ENCODE measurements around the gene ANOS1.
"Not testable (repeated sequence)": the region's sequence is repeated elsewhere in the genome, so short reads cannot be mapped to it uniquely, and the experiment has no call there.

Gene ANOS1, protein sequence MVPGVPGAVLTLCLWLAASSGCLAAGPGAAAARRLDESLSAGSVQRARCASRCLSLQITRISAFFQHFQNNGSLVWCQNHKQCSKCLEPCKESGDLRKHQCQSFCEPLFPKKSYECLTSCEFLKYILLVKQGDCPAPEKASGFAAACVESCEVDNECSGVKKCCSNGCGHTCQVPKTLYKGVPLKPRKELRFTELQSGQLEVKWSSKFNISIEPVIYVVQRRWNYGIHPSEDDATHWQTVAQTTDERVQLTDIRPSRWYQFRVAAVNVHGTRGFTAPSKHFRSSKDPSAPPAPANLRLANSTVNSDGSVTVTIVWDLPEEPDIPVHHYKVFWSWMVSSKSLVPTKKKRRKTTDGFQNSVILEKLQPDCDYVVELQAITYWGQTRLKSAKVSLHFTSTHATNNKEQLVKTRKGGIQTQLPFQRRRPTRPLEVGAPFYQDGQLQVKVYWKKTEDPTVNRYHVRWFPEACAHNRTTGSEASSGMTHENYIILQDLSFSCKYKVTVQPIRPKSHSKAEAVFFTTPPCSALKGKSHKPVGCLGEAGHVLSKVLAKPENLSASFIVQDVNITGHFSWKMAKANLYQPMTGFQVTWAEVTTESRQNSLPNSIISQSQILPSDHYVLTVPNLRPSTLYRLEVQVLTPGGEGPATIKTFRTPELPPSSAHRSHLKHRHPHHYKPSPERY

DNA sequence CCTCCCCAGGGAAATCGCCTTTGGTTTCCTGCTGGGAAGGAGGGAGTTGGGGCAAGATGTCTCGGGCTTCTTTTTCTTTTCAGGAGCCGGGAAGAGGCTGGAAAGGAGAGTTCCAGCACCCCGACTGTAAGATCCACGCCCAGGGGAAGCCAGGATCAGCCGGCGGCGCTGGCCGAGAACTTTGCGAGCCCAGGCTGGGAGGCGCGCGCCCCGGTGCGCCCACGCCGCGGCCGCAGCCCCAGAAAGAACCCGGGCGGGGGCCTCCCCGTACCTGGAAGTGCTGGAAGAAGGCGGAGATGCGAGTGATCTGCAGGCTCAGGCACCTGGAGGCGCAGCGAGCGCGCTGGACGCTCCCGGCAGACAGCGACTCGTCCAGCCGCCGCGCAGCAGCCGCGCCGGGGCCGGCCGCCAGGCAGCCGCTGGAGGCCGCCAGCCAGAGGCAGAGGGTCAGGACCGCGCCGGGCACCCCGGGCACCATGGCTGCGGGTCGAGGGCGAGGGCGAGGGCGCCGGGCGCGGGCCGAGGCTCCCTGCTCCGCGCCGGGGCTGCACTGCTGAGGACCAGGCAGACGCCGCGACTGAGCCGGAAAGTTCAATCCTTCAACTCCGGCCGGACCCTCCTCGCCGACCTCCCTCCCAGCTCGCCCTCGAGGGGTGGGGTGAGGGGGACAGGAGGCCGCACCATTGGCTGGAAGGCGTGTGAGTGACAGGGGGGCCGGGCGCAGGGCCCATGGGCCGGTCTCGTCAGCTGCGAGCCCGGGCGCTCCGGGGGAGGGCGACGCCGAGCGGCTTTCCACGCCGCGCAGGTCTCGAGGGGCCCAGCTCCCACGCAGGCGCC lies at the start of gene ANOS1:
Gene ANOS1, minus strand, starts transcription at position 579 of the 837 bp plus-strand sequence. Its CDS starts 101 bp downstream, at position 478.
- DNase-seq = peak; percentile 89

DNA sequence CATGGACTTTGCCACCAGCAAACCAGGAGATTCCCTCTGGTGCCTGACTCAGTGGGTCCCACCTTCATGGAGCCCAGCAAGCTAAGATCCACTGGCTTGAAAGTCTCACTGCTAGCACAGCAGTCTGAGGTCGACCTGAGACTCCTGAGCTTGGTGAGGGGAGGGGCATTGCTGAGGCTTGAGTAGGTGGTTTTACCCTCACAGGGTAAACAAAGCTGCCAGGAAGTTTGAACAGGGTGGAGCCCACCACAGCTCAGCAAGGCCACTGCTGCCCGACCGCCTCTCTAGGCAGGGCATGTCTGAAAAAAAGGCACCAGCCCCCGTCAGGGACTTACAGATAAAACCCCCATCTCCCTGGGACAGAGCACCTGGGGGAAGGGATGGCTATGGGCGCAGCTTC lies 41.2 kb upstream of the ANOS1 start:
- DNase-seq = no peak

DNA sequence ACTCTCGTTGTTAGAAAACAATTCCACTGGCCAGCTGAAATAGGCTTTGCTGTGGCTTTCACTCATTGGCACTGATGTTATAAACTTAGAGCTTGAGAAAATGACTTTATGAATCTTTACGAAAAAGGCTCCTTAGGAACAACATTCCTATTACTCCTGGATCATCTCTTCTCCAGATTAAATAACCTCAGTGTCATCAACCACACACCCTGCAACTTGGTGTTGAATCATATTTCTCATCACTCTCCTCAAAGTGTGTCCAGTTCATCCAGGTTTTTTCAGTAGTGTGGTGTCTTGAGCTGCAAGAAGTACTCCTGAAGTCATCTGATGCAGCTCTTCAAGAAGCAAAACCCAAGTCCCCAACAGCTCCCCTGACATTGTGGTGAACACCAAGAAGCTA lies 28.1 kb upstream of the ANOS1 start:
- DNase-seq = no peak

DNA sequence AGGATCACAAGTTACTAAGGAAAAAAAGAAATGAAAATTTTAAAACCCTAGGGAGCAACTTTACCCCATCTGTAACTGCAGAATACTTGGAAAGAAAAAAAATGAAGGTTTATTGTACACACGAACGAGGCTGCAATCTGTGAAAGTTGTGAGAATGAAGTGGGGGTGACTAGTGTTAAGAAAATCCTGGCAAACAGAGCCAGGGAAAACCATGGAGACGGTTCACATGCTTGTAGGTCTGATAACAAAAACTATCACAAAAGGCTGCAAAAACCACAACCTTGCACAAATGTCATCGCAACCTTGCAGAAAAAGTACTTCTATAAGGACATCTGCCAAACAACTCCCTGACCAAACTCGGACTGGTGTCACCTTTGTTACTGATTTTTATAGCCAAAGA lies 26.8 kb upstream of the ANOS1 start:
- not testable (repeated sequence) for DNase-seq

DNA sequence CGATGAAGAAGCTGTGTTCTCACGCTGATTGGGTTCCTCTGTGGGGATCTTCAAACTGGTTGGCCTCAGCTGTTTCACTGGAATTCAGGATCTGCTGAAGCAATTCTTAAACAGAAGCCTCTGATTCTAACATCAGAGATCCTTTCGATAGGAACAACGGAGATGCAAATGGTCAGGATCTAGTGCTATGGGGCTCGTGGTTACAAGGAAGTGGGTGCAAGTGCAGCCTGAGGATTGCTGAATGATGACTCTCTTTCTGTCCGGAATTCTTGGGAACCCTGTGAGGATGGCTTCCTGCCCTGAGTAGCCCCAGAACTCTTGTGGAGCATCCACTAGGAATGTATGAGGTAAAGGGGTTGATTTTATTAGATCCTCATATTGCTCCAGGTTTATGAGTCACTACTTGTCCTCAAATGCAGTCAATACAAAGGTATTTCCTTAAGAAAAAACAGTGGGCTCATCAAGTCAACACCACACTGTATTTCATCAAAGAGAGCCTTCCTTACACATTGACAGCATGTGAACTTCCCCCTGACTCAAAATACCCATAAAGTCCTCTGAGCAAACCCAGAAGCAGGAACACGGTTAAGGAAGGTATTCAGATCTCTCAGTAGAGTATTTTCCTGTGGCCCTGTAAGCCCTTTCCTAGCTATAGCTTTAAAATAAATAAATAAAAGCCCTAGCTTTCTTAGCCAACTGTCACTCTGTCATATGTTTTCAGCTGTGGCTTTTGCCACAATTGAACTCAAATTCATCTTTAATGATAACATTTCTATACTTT lies 25.9 kb upstream of the ANOS1 start:
- DNase-seq = not testable (repeated sequence)

DNA sequence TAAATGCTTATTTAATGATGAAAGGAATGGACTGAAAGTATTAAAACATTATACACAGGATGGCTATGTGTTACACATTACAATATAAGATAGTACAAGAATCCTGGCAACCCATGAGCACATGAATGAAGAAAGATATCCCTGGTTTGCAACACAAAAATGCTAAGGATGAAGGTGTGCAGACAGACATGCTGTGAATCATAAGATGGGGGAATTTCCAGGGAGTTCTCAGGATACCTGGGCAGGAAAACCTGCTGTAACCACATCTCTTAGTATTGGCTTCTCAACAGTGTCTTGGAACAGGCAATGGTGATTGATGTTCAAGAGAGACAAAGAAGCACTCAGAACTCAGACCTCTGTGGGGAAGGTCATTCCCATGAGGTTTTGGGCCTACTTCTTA lies 23.9 kb upstream of the ANOS1 start:
- no peak for DNase-seq

DNA sequence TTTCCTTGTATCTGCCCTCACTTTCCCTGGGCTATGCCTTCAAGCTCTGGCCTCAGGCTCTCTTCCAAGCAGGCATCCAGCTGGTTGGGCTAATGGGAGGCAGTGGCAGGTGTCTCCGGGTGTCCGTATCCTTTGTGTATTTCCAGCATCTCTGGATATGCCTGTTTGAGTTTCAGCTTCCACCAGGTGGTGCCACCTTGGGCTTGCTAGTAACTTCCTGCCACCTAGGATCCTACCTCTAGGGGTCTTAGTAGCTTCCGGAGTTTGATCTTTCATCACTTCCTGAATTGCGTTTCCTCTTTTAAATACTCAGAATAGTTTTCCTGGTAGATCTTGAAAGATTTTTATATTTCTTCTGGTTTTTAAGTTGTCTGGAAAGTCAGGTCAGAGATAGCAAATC lies 23.2 kb upstream of the ANOS1 start:
- no peak for DNase-seq

DNA sequence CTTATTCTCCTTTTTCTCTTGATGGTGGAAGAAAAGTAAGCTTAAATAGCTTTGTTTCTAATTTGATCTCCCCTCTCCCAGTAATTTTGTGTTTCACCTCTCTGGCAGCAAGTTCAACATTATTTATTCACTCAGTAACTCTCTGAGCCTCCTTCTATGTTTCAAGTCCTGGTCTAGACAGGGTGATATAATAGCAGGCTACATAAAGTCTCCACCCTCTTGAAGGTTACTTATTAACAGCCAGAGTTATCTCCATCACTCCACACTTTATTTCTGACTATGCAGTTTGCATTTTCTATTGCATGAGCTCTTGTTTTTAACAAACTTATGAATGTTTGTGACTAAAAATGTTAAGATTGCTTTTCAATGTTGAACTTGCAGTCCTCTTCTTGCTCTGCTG lies 17.8 kb upstream of the ANOS1 start:
- no peak for DNase-seq

DNA sequence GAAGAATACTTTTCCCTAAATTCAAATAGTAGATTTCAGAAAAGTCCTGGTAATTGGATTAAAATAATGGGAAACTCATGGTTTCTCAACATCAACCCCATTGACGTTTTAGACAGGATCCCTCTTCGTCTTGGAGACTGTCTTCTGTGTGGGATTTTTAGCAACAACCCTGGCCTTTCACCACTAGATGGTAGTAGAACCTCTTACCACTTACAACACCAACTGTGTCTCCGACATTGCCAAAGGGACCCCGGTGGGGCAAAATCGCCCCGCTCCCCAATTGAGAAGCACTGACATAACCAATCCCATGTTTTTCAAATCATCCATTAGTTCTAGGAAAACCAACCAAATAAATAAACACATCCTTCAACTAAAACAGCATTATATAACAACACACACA lies 16.9 kb upstream of the ANOS1 start:
- DNase-seq = no peak

DNA sequence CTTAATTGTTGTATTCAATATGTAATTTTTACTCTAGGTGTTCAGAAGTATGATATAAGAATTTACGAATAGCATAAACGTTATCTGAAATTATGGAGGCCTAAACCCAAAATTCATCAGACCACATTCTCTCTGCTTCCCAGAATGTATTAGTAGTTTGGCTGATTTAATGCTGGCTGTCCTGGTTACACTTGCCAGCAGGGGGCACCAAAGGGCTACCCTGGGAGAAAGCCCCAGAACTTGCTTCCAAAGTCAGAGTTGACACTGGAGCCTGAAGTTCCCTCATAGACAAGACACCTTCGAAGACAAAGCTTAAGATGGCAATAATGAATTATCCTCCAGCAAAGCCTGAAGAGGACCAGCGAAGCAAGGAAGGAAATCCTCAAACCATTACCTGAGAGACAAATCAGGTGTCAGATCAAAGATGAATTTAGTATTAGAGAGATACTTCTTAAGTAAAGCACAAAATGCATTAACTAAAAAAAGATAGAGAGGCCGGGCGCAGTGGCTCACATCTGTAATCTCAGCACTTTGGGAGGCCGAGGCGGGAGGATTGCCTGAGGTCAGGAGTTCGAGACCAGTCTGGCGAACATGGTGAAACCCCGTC lies 11.3 kb upstream of the ANOS1 start:
- peak; percentile 18 for DNase-seq

DNA sequence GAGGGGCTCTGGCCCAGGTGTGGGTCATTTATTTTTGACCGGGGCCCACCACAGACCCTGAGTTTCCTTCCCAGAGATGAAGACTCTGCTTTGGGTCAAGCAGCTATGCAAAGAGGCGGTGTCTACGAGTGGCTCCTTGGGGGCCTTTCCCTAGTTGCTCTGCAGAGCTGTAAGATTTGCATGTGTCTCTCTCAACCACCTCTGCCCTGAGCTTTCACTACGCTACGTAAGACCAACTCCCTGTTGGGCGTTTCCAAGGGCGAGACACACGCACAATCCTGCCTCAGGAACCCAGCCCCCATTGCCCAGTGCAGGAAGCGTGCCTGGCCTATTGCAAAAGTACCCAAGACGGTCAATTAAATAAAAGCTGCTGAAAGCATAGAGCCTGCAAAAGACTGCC lies 10.0 kb upstream of the ANOS1 start:
- no peak for DNase-seq

DNA sequence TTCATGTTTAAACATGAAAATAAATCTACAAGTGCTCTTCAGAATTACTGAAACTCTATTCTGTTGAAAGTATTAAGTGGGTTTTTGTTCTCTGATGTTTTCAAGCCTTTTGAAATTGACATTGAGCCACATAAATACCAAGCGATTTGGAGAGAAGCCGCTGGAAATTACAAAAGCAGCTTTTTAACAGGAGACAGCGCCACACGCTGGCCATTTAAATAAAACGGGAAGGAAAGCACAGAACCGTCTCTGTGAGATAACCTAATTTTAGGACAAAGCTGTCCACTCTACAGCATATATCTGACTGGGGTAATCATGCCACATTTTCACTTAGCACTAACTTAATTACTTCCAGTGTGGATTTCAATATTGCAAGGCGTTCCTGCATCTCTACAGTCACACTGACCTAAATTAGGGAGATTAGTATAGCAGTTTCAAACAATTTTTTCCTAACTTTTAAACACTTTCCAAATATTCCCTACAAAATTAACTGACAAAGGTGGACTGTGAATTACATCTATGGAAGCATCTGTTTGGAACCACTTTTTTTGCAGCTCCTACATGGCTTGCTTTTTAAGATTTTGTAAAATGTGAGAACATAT lies 6.8 kb upstream of the ANOS1 start:
- peak; percentile 46 for DNase-seq

DNA sequence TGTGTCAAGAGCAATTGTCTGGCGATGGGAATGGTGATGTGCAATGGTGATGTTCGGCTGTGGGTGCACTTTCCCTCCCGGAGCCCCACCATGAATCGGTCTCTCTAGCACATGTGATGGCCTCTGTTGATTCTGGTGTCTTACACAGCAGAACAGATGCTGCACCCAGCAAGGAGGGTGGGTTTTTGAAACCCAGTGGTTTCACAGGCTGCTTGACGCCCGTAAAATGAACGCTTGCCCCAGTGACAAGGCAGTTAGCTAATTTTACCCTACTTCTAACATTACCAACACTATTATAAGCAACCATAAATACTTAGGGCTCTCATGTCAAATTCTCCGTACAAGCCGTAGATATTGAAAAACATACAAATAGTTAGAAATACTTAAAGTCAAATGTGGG lies 5.9 kb upstream of the ANOS1 start:
- DNase-seq = no peak

DNA sequence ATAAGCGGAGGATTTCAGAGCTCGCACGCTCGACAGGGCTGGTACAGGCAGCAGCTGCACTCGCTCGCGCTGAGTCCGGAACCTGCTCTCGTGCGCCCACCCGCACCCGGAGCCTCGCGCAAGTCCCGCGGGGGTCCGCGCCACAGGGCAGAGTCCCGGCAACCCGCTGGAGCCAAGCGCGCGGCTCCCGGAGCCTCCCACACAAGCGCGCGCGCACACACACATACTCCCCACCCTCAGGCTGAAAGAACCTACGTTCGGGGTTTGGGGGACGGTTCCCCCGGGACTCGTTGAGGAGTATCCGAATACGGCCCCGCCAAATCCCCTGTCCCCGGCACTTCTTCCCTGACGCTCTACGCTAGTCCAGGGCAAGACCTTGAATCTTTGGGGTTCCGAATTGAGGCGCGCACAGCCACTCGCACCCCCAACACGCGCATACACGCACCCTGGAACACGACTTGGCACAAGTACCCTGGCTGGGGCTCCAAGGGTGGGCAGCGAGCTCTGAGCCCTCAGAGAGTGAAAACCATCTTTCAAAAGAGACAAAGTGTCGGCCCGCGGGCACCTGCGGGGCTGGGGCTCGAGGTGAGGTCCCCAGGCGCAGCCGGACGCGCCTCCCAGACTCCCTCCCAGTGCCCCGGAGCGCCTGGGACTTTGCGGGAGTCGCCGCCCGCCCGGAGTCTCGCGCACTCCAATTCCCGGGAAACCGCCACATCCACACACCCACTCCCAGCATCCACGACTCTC lies 952 bp downstream of the ANOS1 start:
- DNase-seq = peak; percentile 24

DNA sequence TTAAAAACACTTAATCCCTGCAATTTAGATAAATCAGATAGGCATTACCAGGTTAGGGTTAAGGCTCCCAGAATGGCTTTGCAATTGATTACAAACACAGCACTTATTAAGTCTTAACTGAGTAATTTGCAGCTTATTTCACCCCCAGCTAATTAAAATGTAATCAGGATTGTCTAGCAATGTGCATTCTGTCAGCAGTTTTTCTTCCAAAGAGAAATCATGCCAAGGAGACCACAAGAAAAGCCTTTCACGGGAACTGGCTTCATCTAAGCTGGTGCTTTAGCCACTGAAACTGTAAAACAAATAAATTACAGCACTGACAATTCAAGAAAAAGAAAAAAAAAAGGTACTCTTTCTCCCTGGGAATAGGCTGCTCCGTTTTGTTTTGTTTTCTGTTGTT lies 2.1 kb downstream of the ANOS1 start:
- no peak for DNase-seq

DNA sequence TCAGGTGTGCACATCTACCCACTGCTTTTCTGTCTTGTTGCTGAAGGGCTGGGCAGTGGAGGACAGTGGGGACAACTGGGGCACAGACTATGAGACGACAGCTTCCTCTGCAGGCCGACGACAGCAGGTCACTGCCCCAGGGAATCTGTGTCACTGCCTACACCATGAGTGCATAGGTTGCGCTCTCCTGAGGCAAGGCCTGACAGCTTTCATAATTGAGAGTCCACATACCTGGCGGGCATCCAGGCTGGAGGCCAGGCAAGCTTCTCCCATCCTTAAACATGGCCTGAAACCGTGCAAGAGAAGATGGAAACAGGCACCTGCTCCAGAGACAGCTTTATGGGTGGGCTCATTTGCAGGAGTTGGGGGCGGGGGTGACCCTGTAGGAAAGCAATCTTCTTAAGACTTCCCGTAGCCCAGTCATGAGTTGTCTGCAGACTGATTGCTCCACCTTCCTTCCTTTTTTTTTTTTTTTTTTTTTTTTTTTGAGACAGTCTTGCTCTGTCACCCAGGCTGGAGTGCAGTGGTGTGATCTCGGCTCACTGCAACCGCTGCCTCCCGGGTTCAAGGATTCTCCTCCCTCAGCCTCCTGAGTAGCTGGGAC lies 2.9 kb downstream of the ANOS1 start:
- no peak for DNase-seq

DNA sequence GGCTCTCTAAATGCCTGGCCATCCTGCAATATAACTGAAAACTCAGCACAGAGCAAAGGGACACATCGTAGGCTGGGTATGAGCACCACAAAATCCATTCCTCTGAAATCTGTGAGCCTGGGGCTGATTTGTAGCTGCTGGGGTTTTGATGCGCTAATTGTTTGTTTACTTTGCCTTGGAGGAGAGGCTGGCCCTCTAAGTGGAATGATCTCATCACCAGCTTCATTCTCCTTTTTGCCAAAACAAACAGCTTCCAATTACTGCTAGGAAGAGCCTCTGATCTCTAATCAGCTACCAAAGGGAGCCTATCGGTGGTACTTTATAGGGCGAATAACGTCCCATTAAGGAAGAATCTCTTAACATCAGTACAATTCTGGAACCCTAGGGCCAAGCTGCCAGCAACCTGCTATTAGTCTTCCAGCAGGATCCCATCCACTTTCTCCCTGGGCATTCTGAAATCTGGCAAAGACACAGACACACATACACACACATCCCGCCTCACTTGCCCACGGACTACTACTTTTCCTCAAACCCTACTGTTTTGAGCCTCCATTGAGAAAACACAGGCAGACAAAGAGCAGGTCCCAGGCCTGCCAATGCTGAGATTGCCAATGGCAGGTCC lies 5.8 kb downstream of the ANOS1 start:
- DNase-seq = no peak

DNA sequence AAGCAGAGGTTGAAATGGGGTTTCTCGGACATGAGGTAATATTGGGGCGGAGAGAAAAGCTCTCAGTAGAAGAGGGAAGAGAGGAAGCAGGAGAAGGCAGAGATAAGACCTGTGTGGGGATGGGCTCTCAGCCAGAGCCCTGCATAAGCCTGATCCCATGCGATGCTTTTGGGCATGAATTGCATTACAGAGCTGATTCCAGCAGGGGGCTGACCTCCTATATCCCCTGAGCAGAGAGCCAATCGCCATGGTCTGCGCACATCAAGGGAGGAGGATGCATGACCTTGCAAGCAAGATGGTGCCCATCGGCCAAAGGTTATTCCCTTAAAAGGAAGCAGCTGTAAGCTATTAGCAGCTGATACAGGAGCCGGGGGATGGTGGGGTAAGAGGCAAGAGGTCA lies 7.6 kb downstream of the ANOS1 start:
- no peak for DNase-seq

DNA sequence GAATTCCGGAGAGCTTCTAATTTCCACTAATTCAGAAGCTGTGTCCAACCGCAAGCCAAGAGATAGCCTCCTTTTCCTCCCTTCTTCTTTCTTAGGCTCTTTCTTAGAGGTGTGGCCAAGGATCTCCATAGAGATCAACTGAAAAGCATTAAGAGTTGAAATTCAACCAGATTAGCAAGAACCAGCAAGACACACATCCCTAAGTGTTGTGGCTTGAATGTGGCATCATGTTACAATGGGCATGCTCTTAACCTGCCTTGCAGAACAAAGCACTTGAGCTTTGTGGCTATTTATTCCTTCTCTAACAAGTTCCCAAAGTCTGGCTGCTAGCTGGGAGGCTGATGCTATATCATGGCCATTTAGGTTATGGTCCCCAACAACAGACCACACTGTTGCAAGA lies 10.4 kb downstream of the ANOS1 start:
- DNase-seq = no peak

DNA sequence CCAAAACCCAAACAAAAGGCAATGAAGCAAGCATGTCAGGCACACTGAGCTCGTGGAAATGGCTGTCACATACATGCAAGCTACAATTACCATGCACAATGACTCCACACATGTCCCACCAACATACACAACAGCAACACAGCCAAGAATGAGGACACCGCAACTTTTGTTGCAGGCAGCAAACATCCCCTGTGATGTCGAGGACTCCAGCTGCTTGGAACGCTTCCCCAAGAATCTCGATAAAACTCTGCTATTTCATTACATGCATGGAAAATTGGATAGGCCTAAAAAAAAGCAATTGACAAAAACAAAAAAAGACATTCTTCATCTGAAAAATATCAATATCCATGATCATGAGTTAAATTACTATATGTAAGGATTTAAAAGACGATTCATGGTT lies 11.8 kb downstream of the ANOS1 start:
- peak; percentile 23 for DNase-seq

All from right hindlimb (tissue), 1 donor.